ENCODE measurements around the gene PHACTR3.
A peak's percentile ranks its signal among the peaks of the same experiment; 100 is the strongest.

The PHACTR3 gene

GRCh38 chr20:59858425-59858824, 254.1 kb downstream of the PHACTR3 start:
- TF ChIP-seq, protein P1, sequence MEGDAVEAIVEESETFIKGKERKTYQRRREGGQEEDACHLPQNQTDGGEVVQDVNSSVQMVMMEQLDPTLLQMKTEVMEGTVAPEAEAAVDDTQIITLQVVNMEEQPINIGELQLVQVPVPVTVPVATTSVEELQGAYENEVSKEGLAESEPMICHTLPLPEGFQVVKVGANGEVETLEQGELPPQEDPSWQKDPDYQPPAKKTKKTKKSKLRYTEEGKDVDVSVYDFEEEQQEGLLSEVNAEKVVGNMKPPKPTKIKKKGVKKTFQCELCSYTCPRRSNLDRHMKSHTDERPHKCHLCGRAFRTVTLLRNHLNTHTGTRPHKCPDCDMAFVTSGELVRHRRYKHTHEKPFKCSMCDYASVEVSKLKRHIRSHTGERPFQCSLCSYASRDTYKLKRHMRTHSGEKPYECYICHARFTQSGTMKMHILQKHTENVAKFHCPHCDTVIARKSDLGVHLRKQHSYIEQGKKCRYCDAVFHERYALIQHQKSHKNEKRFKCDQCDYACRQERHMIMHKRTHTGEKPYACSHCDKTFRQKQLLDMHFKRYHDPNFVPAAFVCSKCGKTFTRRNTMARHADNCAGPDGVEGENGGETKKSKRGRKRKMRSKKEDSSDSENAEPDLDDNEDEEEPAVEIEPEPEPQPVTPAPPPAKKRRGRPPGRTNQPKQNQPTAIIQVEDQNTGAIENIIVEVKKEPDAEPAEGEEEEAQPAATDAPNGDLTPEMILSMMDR (IDR thresholded peaks at IDR 0.05; ENCODE audit: insufficient read depth, low read depth, low read length, missing control alignments), result no peak
- DNase-seq (ENCODE audit: low read depth), result no peak
- H3K4me3 ChIP-seq (ENCODE audit: low read length), result no peak overlapping the region

DNA sequence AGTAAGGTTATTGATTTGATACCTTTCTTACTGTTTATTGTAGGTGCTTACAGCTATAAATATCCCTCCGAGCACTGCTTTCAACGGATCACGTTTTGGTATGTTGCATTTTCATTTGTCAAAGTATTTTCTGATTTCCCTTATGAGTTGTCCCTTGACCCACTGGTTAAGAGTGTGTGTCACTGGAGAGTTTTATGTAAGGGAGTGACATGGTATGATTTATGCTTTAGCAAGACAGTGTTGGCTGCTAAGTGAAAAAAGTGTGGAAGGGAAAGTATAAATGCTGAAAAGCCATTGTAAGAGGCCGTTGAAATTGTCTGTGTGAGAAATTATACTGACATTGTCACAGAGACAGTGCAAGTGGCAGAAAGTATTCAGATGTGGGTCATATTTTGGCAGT, 257.1 kb downstream of the PHACTR3 start:
- no peak overlapping the region for H3K4me3 ChIP-seq (ENCODE audit: low read length)
- TF ChIP-seq, protein P1 (IDR thresholded peaks at IDR 0.05; ENCODE audit: insufficient read depth, low read depth, low read length, missing control alignments), result no peak
- DNase-seq (ENCODE audit: low read depth), result no peak

GRCh38 chr20:59863058-59863457, 258.7 kb downstream of the PHACTR3 start:
- TF ChIP-seq, protein P1 (IDR thresholded peaks at IDR 0.05; ENCODE audit: insufficient read depth, low read depth, low read length, missing control alignments), result no peak
- no peak overlapping the region for H3K4me3 ChIP-seq (ENCODE audit: low read length)
- no peak for DNase-seq (ENCODE audit: low read depth)

DNA sequence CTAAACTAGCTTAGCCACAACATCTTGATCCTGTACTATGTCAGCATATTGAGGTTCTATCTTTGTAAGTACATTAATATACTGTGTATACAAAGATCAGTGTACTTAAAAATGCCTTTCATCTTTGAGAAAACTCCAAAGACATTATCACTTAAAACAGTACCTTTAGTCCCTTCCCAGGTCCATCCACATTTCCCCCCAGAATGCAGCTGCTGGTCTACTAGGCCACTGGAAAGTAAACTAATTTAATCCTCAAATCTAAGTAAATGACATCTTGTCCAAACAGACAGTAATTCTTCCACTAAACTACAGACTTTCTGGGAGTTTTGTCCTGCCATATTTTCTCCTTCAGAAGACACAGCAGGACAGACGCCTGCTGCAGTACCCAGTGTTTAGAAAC, 260.4 kb downstream of the PHACTR3 start:
- DNase-seq (ENCODE audit: low read depth), result no peak
- TF ChIP-seq, protein P1 (IDR thresholded peaks at IDR 0.05; ENCODE audit: insufficient read depth, low read depth, low read length, missing control alignments), result no peak
- no peak overlapping the region for H3K4me3 ChIP-seq (ENCODE audit: low read length)

GRCh38 chr20:59866338-59866737, 262.0 kb downstream of the PHACTR3 start:
- TF ChIP-seq, protein P1 (IDR thresholded peaks at IDR 0.05; ENCODE audit: insufficient read depth, low read depth, low read length, missing control alignments), result no peak
- DNase-seq (ENCODE audit: low read depth), result no peak
- H3K4me3 ChIP-seq (ENCODE audit: low read length), result no peak overlapping the region

DNA sequence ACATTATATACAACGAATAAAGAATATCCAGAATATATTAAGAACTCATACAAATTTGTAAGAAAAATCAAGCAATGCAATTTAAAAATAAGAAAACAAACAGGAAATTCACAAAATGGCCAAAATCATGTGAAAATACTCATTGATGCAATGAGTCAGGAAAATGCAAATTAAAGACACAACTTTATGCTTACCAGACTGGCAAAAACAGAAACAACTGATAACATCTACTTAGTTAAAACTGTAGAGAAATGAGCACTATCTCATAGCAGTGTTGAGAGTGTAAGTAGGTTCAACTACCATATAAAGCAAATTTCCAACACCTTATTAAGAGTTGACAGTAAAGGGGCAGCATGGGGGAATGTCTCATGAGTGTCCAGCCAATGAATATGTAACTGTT, 266.8 kb downstream of the PHACTR3 start:
- no peak overlapping the region for H3K4me3 ChIP-seq (ENCODE audit: low read length)
- TF ChIP-seq, protein P1 (IDR thresholded peaks at IDR 0.05; ENCODE audit: insufficient read depth, low read depth, low read length, missing control alignments), result no peak
- no peak for DNase-seq (ENCODE audit: low read depth)

DNA sequence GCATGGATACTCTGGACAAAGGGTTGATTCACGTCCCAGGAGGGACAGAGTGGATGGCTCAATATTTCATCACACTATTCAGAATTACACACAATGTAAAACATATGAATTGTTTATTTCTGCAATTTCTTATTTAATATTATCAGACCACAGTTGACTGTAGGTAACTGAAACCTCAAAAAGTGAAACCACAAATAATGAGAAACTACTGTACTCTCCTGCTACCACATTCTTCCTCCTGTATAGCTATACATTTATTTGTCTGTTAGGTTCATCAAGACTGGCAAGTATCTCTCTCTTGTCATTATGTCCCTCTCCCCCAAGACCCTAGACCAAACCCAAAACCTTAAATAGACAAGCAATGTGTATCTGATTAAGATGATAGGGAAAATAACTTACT, 269.1 kb downstream of the PHACTR3 start:
- H3K4me3 ChIP-seq (ENCODE audit: low read length), result no peak overlapping the region
- DNase-seq (ENCODE audit: low read depth), result peak; percentile 11
- TF ChIP-seq, protein P1 (IDR thresholded peaks at IDR 0.05; ENCODE audit: insufficient read depth, low read depth, low read length, missing control alignments), result no peak

All from epithelial cell of esophagus (primary cell).